ENCODE results near the gene PRRC2C.

GRCh38 chr1:171468120-171468750 is 17.1 kb upstream of the PRRC2C start:
- TF ChIP-seq CTCF (CRISPR knock-in tag; IDR thresholded peaks at IDR 0.05), result no peak
- TF ChIP-seq ZNF33B (CRISPR knock-in tag; IDR thresholded peaks at IDR 0.05), result no peak
- TF ChIP-seq CBX2 (IDR thresholded peaks at IDR 0.05; ENCODE audit: low read depth, low read length), result no peak
- TF ChIP-seq CBX2 (CRISPR knock-in tag; IDR thresholded peaks at IDR 0.05; ENCODE audit: low read depth), result no peak
- TF ChIP-seq GMEB2 (CRISPR knock-in tag; IDR thresholded peaks at IDR 0.05; ENCODE audit: low read depth), result no peak
- TF ChIP-seq ATF7 (IDR thresholded peaks at IDR 0.05), result no peak
- TF ChIP-seq ATF7 (CRISPR knock-in tag; IDR thresholded peaks at IDR 0.05), result no peak
- no peak for TF ChIP-seq NR1H2 (CRISPR knock-in tag; IDR thresholded peaks at IDR 0.05; ENCODE audit: borderline replicate concordance, low read depth)
- no peak for TF ChIP-seq POLR2A (IDR thresholded peaks at IDR 0.05; ENCODE audit: insufficient read depth in 1 of 2, low read depth in 2 of 2, low read length in 2 of 2)
- TF ChIP-seq NBN (conservative IDR thresholded peaks at IDR 0.05), result no peak
- TF ChIP-seq ZBTB26 (CRISPR knock-in tag; IDR thresholded peaks at IDR 0.05; ENCODE audit: borderline replicate concordance), result no peak
- TF ChIP-seq PAX8 (CRISPR knock-in tag; IDR thresholded peaks at IDR 0.05; ENCODE audit: borderline replicate concordance), result no peak
- no peak for TF ChIP-seq ZSCAN25 (CRISPR knock-in tag; IDR thresholded peaks at IDR 0.05)
- TF ChIP-seq ZNF280B (CRISPR knock-in tag; IDR thresholded peaks at IDR 0.05; ENCODE audit: borderline replicate concordance), result no peak

All from HepG2 (cell line).